Measurements from ENCODE around the gene SUPT5H. TPM values are rescaled to one million over a fixed set of nuclear protein-coding genes. Genes with fewer than 3 reads are reported as not detected.

Gene SUPT5H
- total and polyA plus RNA-seq, 10 of the 15 experiments (the other 5 are each of a cell fraction or from before 2014, with no cell fraction given): 27.2 to 194 (median 83.6) TPM

DNA sequence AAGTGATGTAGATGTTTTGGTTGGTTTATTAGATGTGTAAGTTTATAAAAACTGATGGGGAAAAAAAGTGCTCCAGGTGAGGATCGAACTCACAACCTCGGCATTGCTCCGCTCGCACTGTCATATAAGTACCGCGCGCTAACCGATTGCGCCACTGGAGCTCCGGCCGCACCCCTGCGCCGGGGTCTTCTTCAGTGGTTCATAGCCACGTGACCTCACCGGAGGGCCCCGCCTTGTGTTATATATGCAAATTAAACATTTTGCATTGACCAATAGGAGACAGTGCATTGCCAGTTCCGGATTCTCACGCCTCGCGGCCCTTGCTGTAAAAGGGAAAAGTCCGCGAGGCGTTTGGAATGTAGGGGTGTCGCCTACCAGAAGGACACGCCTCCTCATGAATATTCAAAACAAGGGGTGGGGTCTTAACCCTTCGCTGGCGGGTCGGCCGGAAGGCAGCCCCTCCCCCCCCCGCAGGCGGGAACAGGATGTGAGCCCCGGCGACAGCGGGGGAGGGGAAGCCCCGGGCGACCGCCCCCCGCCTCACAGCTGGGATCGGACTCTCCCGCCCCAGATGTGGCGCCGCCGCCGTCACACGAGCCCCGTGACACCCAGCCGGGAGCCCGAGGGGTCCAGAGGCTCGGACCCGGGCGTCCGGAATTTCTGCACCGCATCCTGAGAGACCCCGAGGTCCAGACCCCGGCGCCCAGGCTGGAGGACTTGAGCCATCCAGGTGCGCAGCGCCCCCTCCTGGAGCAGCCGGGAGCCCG lies 33.1 kb upstream of the SUPT5H start, which contains the start of gene PLEKHG2 (continued):
- TF ChIP-seq, protein P1, sequence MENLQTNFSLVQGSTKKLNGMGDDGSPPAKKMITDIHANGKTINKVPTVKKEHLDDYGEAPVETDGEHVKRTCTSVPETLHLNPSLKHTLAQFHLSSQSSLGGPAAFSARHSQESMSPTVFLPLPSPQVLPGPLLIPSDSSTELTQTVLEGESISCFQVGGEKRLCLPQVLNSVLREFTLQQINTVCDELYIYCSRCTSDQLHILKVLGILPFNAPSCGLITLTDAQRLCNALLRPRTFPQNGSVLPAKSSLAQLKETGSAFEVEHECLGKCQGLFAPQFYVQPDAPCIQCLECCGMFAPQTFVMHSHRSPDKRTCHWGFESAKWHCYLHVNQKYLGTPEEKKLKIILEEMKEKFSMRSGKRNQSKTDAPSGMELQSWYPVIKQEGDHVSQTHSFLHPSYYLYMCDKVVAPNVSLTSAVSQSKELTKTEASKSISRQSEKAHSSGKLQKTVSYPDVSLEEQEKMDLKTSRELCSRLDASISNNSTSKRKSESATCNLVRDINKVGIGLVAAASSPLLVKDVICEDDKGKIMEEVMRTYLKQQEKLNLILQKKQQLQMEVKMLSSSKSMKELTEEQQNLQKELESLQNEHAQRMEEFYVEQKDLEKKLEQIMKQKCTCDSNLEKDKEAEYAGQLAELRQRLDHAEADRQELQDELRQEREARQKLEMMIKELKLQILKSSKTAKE (IDR thresholded peaks at IDR 0.05; ENCODE audit: low read depth, poor library complexity, severe bottlenecking): peak; percentile 95
- TF ChIP-seq SMC3 (IDR thresholded peaks at IDR 0.05; ENCODE audit: borderline replicate concordance, low read length) (peak; percentile 50; the same call in 1 of the 2 replicates), MEF2B (IDR thresholded peaks at IDR 0.05; ENCODE audit: partially characterized antibody, poor library complexity, severe bottlenecking) (peak; percentile 42), NR2F1 (conservative IDR thresholded peaks at IDR 0.05) (peak; percentile 87), FOXK2 (IDR thresholded peaks at IDR 0.05) (no peak), CREM (IDR thresholded peaks at IDR 0.05; ENCODE audit: low read depth) (peak; percentile 86), ZSCAN29 (IDR thresholded peaks at IDR 0.05) (peak; percentile 77), STAT3 (IDR thresholded peaks at IDR 0.05; ENCODE audit: low read depth, low read length) (no peak), YBX1 (IDR thresholded peaks at IDR 0.05) (no peak), RAD21 (IDR thresholded peaks at IDR 0.05; ENCODE audit: insufficient read depth, low read depth, low read length) (peak; percentile 44), RAD51 (IDR thresholded peaks at IDR 0.05) (peak; percentile 97), NFYA (IDR thresholded peaks at IDR 0.05; ENCODE audit: borderline replicate concordance, low read depth, low read length) (no peak), RB1 (IDR thresholded peaks at IDR 0.05; ENCODE audit: borderline replicate concordance) (peak; percentile 95), CBFB (IDR thresholded peaks at IDR 0.05; ENCODE audit: low read depth) (peak; percentile 85; the same call in 1 of the 2 replicates), SPI1 (IDR thresholded peaks at IDR 0.05; ENCODE audit: borderline replicate concordance, insufficient read depth, low read depth, low read length) (peak; percentile 46; the same call in 1 of the 2 replicates), ZBED1 (IDR thresholded peaks at IDR 0.05; ENCODE audit: borderline replicate concordance) (0 out of 2 replicates have a peak, but pooled peaks have one; percentile 50), NR2C1 (IDR thresholded peaks at IDR 0.05) (peak; percentile 16), MXI1 (IDR thresholded peaks at IDR 0.05; ENCODE audit: low read depth, low read length) (peak; percentile 33; the same call in 1 of the 2 replicates), SUZ12 (IDR thresholded peaks at IDR 0.05; ENCODE audit: unreplicated experiment) (no peak), ZNF207 (IDR thresholded peaks at IDR 0.05; ENCODE audit: borderline replicate concordance) (peak; percentile 98), RELA (IDR thresholded peaks at IDR 0.05; ENCODE audit: borderline replicate concordance, partially characterized antibody) (no peak), KLF5 (IDR thresholded peaks at IDR 0.05; ENCODE audit: partially characterized antibody) (peak; percentile 57)
- TF ChIP-seq, protein P2, sequence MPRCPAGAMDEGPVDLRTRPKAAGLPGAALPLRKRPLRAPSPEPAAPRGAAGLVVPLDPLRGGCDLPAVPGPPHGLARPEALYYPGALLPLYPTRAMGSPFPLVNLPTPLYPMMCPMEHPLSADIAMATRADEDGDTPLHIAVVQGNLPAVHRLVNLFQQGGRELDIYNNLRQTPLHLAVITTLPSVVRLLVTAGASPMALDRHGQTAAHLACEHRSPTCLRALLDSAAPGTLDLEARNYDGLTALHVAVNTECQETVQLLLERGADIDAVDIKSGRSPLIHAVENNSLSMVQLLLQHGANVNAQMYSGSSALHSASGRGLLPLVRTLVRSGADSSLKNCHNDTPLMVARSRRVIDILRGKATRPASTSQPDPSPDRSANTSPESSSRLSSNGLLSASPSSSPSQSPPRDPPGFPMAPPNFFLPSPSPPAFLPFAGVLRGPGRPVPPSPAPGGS (IDR thresholded peaks at IDR 0.05; ENCODE audit: borderline replicate concordance, insufficient read depth, low read depth, low read length, poor library complexity, severe bottlenecking): peak; percentile 25
- TF ChIP-seq, protein P3, sequence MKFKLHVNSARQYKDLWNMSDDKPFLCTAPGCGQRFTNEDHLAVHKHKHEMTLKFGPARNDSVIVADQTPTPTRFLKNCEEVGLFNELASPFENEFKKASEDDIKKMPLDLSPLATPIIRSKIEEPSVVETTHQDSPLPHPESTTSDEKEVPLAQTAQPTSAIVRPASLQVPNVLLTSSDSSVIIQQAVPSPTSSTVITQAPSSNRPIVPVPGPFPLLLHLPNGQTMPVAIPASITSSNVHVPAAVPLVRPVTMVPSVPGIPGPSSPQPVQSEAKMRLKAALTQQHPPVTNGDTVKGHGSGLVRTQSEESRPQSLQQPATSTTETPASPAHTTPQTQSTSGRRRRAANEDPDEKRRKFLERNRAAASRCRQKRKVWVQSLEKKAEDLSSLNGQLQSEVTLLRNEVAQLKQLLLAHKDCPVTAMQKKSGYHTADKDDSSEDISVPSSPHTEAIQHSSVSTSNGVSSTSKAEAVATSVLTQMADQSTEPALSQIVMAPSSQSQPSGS (IDR thresholded peaks at IDR 0.05; ENCODE audit: low read length): no peak
- TF ChIP-seq, protein P4, sequence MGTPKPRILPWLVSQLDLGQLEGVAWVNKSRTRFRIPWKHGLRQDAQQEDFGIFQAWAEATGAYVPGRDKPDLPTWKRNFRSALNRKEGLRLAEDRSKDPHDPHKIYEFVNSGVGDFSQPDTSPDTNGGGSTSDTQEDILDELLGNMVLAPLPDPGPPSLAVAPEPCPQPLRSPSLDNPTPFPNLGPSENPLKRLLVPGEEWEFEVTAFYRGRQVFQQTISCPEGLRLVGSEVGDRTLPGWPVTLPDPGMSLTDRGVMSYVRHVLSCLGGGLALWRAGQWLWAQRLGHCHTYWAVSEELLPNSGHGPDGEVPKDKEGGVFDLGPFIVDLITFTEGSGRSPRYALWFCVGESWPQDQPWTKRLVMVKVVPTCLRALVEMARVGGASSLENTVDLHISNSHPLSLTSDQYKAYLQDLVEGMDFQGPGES (IDR thresholded peaks at IDR 0.05): peak; percentile 71; the same call in 1 of the 2 replicates

Measured in GM12878 (cell line).